ENCODE data around the gene PEX19.

The PEX19 gene

GRCh38 chr1:160261893-160262794 is 22.8 kb downstream of the PEX19 start, which contains the start of gene DCAF8 (continued):
- TF ChIP-seq MEIS1 (CRISPR knock-in tag; IDR thresholded peaks at IDR 0.05; ENCODE audit: borderline replicate concordance), result no peak
- peak; percentile 54; the same call in 1 of the 2 replicates for TF ChIP-seq ZNF777 (tag by site-specific recombination; IDR thresholded peaks at IDR 0.05; ENCODE audit: borderline replicate concordance)
- TF ChIP-seq ZIC2 (tag by site-specific recombination; IDR thresholded peaks at IDR 0.05), result no peak
- no peak for TF ChIP-seq ZNF138 (tag by site-specific recombination; IDR thresholded peaks at IDR 0.05; ENCODE audit: borderline replicate concordance)
- TF ChIP-seq ZNF24 (tag by site-specific recombination; IDR thresholded peaks at IDR 0.05), result peak; percentile 84
- TF ChIP-seq PRDM10 (tag by site-specific recombination; IDR thresholded peaks at IDR 0.05), result peak; percentile 72
- peak; percentile 70; the same call in 1 of the 2 replicates for TF ChIP-seq KLF8 (tag by site-specific recombination; IDR thresholded peaks at IDR 0.05)
- TF ChIP-seq HOXC10 (CRISPR knock-in tag; IDR thresholded peaks at IDR 0.05), result 0 out of 2 replicates have a peak, but pooled peaks have one; percentile 42
- TF ChIP-seq ZNF214 (tag by site-specific recombination; IDR thresholded peaks at IDR 0.05; ENCODE audit: borderline replicate concordance), result no peak; the same call in 1 of the 2 replicates
- TF ChIP-seq, protein P1, sequence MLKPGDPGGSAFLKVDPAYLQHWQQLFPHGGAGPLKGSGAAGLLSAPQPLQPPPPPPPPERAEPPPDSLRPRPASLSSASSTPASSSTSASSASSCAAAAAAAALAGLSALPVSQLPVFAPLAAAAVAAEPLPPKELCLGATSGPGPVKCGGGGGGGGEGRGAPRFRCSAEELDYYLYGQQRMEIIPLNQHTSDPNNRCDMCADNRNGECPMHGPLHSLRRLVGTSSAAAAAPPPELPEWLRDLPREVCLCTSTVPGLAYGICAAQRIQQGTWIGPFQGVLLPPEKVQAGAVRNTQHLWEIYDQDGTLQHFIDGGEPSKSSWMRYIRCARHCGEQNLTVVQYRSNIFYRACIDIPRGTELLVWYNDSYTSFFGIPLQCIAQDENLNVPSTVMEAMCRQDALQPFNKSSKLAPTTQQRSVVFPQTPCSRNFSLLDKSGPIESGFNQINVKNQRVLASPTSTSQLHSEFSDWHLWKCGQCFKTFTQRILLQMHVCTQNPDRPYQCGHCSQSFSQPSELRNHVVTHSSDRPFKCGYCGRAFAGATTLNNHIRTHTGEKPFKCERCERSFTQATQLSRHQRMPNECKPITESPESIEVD (tag by site-specific recombination; IDR thresholded peaks at IDR 0.05), result peak; percentile 77
- TF ChIP-seq WT1 (tag by site-specific recombination; IDR thresholded peaks at IDR 0.05), result no peak
- no peak for TF ChIP-seq ZNF529 (tag by site-specific recombination; IDR thresholded peaks at IDR 0.05; ENCODE audit: insufficient replicate concordance)
- no peak for TF ChIP-seq ZNF266 (tag by site-specific recombination; IDR thresholded peaks at IDR 0.05; ENCODE audit: low read depth)
- TF ChIP-seq KLF10 (tag by site-specific recombination; IDR thresholded peaks at IDR 0.05), result no peak
- peak; percentile 97 for TF ChIP-seq REPIN1 (tag by site-specific recombination; IDR thresholded peaks at IDR 0.05; ENCODE audit: low read depth)
- TF ChIP-seq, protein P2, sequence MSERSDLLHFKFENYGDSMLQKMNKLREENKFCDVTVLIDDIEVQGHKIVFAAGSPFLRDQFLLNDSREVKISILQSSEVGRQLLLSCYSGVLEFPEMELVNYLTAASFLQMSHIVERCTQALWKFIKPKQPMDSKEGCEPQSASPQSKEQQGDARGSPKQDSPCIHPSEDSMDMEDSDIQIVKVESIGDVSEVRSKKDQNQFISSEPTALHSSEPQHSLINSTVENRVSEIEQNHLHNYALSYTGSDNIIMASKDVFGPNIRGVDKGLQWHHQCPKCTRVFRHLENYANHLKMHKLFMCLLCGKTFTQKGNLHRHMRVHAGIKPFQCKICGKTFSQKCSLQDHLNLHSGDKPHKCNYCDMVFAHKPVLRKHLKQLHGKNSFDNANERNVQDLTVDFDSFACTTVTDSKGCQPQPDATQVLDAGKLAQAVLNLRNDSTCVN (tag by site-specific recombination; optimal IDR thresholded peaks at IDR 0.05), result peak; percentile 83
- TF ChIP-seq, protein P3, sequence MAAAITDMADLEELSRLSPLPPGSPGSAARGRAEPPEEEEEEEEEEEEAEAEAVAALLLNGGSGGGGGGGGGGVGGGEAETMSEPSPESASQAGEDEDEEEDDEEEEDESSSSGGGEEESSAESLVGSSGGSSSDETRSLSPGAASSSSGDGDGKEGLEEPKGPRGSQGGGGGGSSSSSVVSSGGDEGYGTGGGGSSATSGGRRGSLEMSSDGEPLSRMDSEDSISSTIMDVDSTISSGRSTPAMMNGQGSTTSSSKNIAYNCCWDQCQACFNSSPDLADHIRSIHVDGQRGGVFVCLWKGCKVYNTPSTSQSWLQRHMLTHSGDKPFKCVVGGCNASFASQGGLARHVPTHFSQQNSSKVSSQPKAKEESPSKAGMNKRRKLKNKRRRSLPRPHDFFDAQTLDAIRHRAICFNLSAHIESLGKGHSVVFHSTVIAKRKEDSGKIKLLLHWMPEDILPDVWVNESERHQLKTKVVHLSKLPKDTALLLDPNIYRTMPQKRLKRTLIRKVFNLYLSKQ (tag by site-specific recombination; IDR thresholded peaks at IDR 0.05; ENCODE audit: borderline replicate concordance), result 0 out of 2 replicates have a peak, but pooled peaks have one; percentile 1
- TF ChIP-seq HOXA7 (CRISPR knock-in tag; IDR thresholded peaks at IDR 0.05; ENCODE audit: borderline replicate concordance), result no peak
- no peak for TF ChIP-seq ZNF670 (tag by site-specific recombination; IDR thresholded peaks at IDR 0.05; ENCODE audit: low read depth)
- TF ChIP-seq ZBTB21 (tag by site-specific recombination; IDR thresholded peaks at IDR 0.05), result 0 out of 2 replicates have a peak, but pooled peaks have one; percentile 46
- TF ChIP-seq ZNF140 (tag by site-specific recombination; IDR thresholded peaks at IDR 0.05), result no peak
- peak; percentile 75 for TF ChIP-seq SP3 (tag by site-specific recombination; IDR thresholded peaks at IDR 0.05)
- TF ChIP-seq, protein P4, sequence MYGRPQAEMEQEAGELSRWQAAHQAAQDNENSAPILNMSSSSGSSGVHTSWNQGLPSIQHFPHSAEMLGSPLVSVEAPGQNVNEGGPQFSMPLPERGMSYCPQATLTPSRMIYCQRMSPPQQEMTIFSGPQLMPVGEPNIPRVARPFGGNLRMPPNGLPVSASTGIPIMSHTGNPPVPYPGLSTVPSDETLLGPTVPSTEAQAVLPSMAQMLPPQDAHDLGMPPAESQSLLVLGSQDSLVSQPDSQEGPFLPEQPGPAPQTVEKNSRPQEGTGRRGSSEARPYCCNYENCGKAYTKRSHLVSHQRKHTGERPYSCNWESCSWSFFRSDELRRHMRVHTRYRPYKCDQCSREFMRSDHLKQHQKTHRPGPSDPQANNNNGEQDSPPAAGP (tag by site-specific recombination; IDR thresholded peaks at IDR 0.05), result peak; percentile 97
- 0 out of 2 replicates have a peak, but pooled peaks have one; percentile 74 for TF ChIP-seq ZNF239 (tag by site-specific recombination; IDR thresholded peaks at IDR 0.05)
- TF ChIP-seq ZNF114 (tag by site-specific recombination; IDR thresholded peaks at IDR 0.05), result no peak
- TF ChIP-seq SCRT2 (tag by site-specific recombination; IDR thresholded peaks at IDR 0.05), result peak; percentile 55; the same call in 1 of the 2 replicates
- no peak for TF ChIP-seq TCF7L2 (IDR thresholded peaks at IDR 0.05; ENCODE audit: borderline replicate concordance, low read depth, low read length)
- no peak for TF ChIP-seq ZFP41 (tag by site-specific recombination; IDR thresholded peaks at IDR 0.05; ENCODE audit: borderline replicate concordance)
